ENCODE results near the gene PTPN21. TPM values are rescaled to one million over a fixed set of nuclear protein-coding genes. Genes with fewer than 3 reads are reported as not detected.

PTPN21 gene
- total RNA-seq, 1 donor from 2014 or later: 63.0 TPM

GRCh38 chr14:88502740-88503139 is 52.1 kb downstream of the PTPN21 start:
- no peak for TF ChIP-seq CTCF (IDR thresholded peaks at IDR 0.05; ENCODE audit: partially characterized antibody, unreplicated experiment)
- no peak for DNase-seq
- Mint-ChIP-seq H3K4me3 (ENCODE audit: unreplicated experiment) (no peak overlapping the region), H3K27ac (ENCODE audit: unreplicated experiment) (no peak overlapping the region), H3K36me3 (ENCODE audit: unreplicated experiment) (no peaks in the 10 kb centered on the region), H3K4me1 (ENCODE audit: low read depth, unreplicated experiment) (no peaks in the 10 kb centered on the region), H3K27me3 (ENCODE audit: unreplicated experiment) (no peaks in the 10 kb centered on the region), H3K9me3 (ENCODE audit: unreplicated experiment) (no peaks in the 10 kb centered on the region)

GRCh38 chr14:88500611-88501010 is 54.2 kb downstream of the PTPN21 start:
- TF ChIP-seq CTCF (IDR thresholded peaks at IDR 0.05; ENCODE audit: partially characterized antibody, unreplicated experiment): no peak
- Mint-ChIP-seq H3K36me3 (ENCODE audit: unreplicated experiment) (no peaks in the 10 kb centered on the region), H3K27me3 (ENCODE audit: unreplicated experiment) (no peaks in the 10 kb centered on the region), H3K9me3 (ENCODE audit: unreplicated experiment) (no peaks in the 10 kb centered on the region), H3K4me1 (ENCODE audit: low read depth, unreplicated experiment) (no peaks in the 10 kb centered on the region), H3K4me3 (ENCODE audit: unreplicated experiment) (no peak overlapping the region), H3K27ac (ENCODE audit: unreplicated experiment) (no peak overlapping the region)
- DNase-seq: no peak

- no peak for DNase-seq
- TF ChIP-seq CTCF (IDR thresholded peaks at IDR 0.05; ENCODE audit: partially characterized antibody, unreplicated experiment): no peak
- H3K36me3 Mint-ChIP-seq (ENCODE audit: unreplicated experiment): no peaks in the 10 kb centered on the region
- H3K9me3 Mint-ChIP-seq (ENCODE audit: unreplicated experiment): no peaks in the 10 kb centered on the region
- no peaks in the 10 kb centered on the region for H3K27me3 Mint-ChIP-seq (ENCODE audit: unreplicated experiment)
- H3K27ac Mint-ChIP-seq (ENCODE audit: unreplicated experiment): no peak overlapping the region
- no peak overlapping the region for H3K4me3 Mint-ChIP-seq (ENCODE audit: unreplicated experiment)
- H3K4me1 Mint-ChIP-seq (ENCODE audit: low read depth, unreplicated experiment): no peaks in the 10 kb centered on the region
These were observed 55.6 kb downstream of the PTPN21 start for GRCh38 chr14:88499225-88499624.

- TF ChIP-seq CTCF (IDR thresholded peaks at IDR 0.05; ENCODE audit: partially characterized antibody, unreplicated experiment): no peak
- no peak overlapping the region for H3K27ac Mint-ChIP-seq (ENCODE audit: unreplicated experiment)
- peaks cover 1% of the 10 kb centered on the region for H3K9me3 Mint-ChIP-seq (ENCODE audit: unreplicated experiment)
- H3K36me3 Mint-ChIP-seq (ENCODE audit: unreplicated experiment): no peaks in the 10 kb centered on the region
- no peak for DNase-seq
- H3K4me1 Mint-ChIP-seq (ENCODE audit: low read depth, unreplicated experiment): peaks cover 12% of the 10 kb centered on the region
- no peaks in the 10 kb centered on the region for H3K27me3 Mint-ChIP-seq (ENCODE audit: unreplicated experiment)
- H3K4me3 Mint-ChIP-seq (ENCODE audit: unreplicated experiment): no peak overlapping the region
These were observed 58.4 kb downstream of the PTPN21 start for GRCh38 chr14:88496414-88496813.

DNA sequence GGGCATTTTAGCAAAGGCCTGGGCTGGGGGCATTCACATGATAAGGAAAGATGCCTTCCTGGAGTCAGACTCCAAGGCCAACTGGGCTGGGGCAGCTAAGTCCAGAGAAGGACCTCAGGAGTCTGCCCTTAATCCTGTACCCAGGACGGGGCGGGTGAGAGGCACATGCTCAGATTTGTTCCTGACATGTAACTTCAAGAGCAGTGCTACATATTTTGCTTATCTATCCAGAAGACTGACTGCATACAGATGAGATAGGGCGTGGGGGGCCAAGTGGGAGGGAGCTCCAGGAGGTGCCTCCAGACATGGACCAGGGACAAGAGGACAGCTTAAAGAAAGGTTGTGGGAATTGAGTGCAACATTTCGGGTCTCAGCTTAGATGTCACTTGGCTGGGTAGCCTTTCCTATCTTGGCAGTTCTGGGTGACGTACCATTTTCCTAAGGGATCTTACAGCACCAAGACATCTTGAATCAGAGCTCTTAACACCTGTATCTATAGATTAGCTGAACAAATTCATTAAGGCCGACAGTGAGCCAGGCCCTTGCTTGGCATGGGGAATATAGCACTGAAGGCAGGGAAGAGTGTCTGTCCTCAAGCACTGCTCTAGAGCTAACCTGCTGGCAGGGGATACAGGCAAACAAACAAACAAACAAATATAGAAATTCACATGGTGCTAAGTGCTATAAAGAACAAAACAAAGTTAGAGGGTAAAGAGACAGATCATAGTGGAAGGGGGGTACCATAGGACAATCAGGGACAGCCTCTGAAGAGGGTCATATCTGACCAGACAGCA is 61.2 kb downstream of the PTPN21 start:
- Mint-ChIP-seq H3K4me1 (ENCODE audit: low read depth, unreplicated experiment) (peaks cover 12% of the 10 kb centered on the region), H3K4me3 (ENCODE audit: unreplicated experiment) (no peak overlapping the region), H3K9me3 (ENCODE audit: unreplicated experiment) (peaks cover 1% of the 10 kb centered on the region), H3K36me3 (ENCODE audit: unreplicated experiment) (no peaks in the 10 kb centered on the region), H3K27ac (ENCODE audit: unreplicated experiment) (peak overlapping the region; percentile 29), H3K27me3 (ENCODE audit: unreplicated experiment) (no peaks in the 10 kb centered on the region)
- DNase-seq: no peak
- no peak for TF ChIP-seq CTCF (IDR thresholded peaks at IDR 0.05; ENCODE audit: partially characterized antibody, unreplicated experiment)
